WI38 (cell line): ENCODE results near the gene CYTH4.

Source experiments
- H3K4me3 ChIP-seq: 2 replicates; pipeline ENCODE4 v1.5.1; 2011; ENCODE audit warnings: low read depth, mild to moderate bottlenecking, control low read depth, low read length
- CTCF ChIP-seq: IDR thresholded peaks from 2 replicates; pipeline ENCODE4 v1.5.1; 2012; ENCODE audit warnings: low read depth, mild to moderate bottlenecking, control low read depth, low read length

The CYTH4 gene

GRCh38 chr22:37280718-37281117, 1.6 kb upstream of the CYTH4 start:
- no peak overlapping the region for H3K4me3 ChIP-seq
- TF ChIP-seq CTCF: no peak

GRCh38 chr22:37281195-37281594, 1.1 kb upstream of the CYTH4 start:
- H3K4me3 ChIP-seq: no peak overlapping the region
- no peak for TF ChIP-seq CTCF

DNA sequence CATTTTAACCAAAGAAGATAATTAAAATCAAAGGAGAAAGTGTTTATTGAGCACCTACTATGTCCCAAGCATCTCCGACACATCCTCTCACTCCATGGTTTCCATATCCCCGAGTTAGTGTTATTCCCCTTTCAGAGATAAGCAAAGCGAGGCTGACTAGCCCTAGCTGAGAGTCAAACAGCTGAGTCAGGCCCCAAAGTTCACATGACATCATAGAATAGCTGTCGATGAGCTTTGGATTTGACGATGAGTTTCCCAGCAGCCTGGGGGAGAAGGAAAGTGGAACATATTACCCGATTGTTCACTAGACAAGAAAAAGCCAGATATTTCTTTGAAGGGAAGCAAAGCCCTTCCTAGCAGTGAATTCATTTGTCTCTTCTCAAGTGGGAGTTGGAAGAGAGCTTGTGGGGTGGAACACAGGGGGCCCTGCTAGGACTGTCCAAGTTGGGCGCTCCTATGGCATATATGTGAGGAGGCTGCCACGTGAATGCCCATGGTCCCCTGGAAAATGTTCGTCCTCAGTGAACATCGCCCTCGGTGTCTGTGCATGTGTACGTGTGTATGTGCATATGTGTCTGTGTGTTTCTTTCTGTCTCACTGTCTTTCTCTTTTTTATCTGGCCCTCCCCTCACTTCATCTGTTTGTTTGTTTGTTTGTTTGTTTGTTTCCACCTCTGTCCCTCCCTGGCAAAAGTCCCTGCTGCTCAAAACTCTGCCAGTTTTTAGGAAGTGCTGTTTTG, 493 bp upstream of the CYTH4 start:
- no peak for TF ChIP-seq CTCF
- H3K4me3 ChIP-seq: no peak overlapping the region

GRCh38 chr22:37283393-37283937, 1.2 kb downstream of the CYTH4 start:
- no peak overlapping the region for H3K4me3 ChIP-seq
- TF ChIP-seq CTCF: no peak

DNA sequence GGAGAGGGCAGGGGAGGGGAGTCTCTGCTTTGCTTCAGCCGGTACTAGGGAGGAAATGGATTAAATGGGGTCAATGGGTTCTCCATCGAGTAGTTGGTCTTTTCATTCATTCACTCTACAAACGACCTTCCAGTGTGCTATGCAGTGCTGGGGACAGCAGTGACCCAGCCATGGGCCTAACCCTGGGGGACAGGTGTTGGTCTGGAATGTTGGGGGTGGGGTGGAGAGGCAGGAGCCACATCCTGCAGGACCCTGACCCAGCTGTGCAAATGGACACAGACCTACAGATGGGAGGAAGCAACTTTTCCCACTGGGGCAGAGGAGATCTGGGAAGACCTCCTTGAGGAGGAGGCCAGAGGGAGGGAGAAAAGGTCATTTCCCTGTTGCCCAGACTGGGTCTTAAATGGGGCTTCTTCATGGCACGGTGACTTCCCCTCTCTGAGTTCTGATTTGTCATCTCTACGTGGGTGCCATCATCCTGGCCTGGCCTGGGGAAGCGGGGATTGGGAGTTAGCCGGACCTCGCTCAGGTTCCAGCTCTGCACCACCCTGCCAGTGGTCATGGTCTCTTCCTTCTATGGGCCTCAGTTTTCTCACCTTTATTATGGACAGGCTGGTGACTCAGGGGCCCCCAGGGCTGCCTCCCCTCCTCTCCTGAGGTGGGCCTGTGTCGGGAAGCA, 2.0 kb downstream of the CYTH4 start:
- no peak overlapping the region for H3K4me3 ChIP-seq
- no peak for TF ChIP-seq CTCF

DNA sequence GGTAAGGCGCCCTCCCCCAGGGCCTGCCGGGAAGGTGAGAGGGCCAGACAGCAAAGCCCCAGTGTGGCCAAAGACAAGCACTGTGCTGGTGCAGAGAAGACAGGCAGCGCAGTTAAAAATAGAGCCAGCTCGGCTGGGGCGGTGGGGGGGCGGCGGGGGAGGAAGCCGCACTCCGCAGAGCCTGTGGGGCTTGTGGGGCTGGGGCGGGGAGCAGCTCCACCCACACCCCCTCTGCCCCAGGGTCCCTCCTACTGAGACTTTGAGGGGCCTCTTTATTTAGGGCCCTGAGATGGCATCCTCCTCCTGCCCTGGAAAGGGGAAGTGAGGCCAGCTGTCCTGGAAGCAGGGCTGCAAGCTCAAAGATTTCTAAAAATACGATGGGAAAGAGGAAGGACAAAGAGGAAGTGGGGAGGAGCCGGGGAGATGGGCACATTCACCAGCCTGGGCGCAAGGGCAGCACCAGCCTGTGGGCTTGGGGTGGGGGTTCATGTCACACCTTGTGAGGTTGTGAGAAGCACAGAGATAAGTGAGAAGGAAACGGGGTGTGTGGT, 2.6 kb downstream of the CYTH4 start:
- TF ChIP-seq CTCF: no peak
- H3K4me3 ChIP-seq: no peak overlapping the region

DNA sequence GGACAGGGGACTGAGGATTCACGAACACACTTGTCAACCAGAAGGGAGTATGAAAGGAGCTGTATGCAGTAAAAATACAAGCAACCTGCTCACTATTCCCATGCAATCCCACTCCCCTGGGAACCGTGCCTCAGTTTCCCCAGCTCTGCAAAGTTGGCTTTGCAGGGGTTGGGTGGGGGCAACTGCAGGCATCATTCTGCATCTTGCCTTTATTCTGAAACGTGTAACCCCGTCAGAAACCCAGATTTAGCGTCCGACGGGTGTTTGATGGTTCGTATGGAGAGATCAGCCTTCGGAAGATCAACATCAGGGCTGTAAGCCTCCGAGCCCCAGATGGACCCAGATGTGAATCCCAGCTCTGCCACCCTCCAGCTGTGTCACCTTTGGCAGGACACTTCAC, 3.6 kb downstream of the CYTH4 start:
- no peak overlapping the region for H3K4me3 ChIP-seq
- TF ChIP-seq CTCF: no peak
